Measurements from ENCODE around the gene TMEM258. TPM values are rescaled to one million over a fixed set of nuclear protein-coding genes. Genes with fewer than 3 reads are reported as not detected.

The TMEM258 gene
- total and polyA plus RNA-seq, 9 of the 15 experiments (the other 6 are each of a cell fraction or from before 2014, with no cell fraction given), result 97.2 to 856 (median 231) TPM

DNA sequence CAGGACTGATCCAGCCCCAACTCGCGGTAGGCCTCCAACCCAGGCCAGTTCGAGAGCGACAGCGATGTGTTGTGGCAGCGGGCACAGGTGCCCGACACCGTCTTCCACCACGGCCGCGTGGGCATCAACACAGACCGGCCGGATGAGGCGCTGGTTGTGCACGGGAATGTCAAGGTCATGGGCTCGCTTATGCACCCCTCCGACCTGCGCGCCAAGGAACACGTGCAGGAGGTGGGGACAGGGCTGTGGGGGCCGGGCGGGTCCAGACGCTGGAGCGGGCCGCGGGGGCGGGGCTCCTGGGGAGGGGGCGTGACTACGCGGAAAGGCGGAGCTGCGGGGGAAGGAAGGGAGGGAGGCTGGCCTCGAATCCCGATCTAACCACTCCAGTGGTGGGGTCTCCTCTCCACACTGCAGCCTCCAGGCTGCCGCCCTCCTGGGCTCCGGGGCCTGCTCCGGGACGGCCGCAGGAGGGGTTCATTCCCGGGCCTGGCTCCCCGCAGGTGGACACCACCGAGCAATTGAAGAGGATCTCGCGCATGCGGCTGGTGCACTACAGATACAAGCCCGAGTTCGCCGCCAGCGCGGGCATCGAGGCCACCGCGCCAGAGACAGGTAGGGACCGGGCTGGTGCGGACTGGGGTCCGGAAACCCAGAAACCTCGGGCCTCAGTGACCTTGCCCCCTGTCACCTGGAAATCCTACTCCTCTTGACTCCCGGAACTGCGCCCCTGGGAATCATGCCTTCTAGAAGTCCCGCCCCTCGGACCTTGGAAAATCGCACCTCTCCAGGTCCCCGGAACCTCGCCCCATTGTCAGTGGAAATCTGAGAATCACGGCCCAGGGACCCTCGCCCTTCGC, 14.9 kb downstream of the TMEM258 start (continued):
- TF ChIP-seq, protein P1, sequence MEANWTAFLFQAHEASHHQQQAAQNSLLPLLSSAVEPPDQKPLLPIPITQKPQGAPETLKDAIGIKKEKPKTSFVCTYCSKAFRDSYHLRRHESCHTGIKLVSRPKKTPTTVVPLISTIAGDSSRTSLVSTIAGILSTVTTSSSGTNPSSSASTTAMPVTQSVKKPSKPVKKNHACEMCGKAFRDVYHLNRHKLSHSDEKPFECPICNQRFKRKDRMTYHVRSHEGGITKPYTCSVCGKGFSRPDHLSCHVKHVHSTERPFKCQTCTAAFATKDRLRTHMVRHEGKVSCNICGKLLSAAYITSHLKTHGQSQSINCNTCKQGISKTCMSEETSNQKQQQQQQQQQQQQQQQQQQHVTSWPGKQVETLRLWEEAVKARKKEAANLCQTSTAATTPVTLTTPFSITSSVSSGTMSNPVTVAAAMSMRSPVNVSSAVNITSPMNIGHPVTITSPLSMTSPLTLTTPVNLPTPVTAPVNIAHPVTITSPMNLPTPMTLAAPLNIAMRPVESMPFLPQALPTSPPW (CRISPR knock-in tag; IDR thresholded peaks at IDR 0.05), result 0 out of 2 replicates have a peak, but pooled peaks have one; percentile 19
- TF ChIP-seq BHLHE40 (IDR thresholded peaks at IDR 0.05; ENCODE audit: low read length), result 0 out of 2 replicates have a peak, but pooled peaks have one; percentile 31
- TF ChIP-seq, protein P2, sequence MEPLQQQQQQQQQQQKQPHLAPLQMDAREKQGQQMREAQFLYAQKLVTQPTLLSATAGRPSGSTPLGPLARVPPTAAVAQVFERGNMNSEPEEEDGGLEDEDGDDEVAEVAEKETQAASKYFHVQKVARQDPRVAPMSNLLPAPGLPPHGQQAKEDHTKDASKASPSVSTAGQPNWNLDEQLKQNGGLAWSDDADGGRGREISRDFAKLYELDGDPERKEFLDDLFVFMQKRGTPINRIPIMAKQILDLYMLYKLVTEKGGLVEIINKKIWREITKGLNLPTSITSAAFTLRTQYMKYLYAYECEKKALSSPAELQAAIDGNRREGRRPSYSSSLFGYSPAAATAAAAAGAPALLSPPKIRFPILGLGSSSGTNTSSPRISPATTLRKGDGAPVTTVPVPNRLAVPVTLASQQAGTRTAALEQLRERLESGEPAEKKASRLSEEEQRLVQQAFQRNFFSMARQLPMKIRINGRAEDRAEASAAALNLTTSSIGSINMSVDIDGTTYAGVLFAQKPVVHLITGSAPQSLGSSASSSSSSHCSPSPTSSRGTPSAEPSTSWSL (CRISPR knock-in tag; IDR thresholded peaks at IDR 0.05; ENCODE audit: borderline replicate concordance), result no peak
- 0 out of 2 replicates have a peak, but pooled peaks have one; percentile 14 for TF ChIP-seq ZBTB7A (IDR thresholded peaks at IDR 0.05; ENCODE audit: borderline replicate concordance, control insufficient read depth, low read depth, low read length)
- TF ChIP-seq FIP1L1 (IDR thresholded peaks at IDR 0.05; ENCODE audit: low read depth, low read length, poor library complexity, severe bottlenecking), result peak; percentile 40

All from K562 (cell line).